WTC11 (cell line): ENCODE measurements around the gene KCNJ14.

Experiments used
- KAT7 ChIP-seq: sonication (generic); formaldehyde crosslinking; IDR thresholded peaks from 2 replicates; pipeline ENCODE4 v1.8.1; 2023; ENCODE audit warnings: missing genetic modification reagents, mild to moderate bottlenecking, borderline replicate concordance
- MLX ChIP-seq: sonication (generic); formaldehyde crosslinking; IDR thresholded peaks from 2 replicates; pipeline ENCODE4 v1.8.1; 2023; ENCODE audit warnings: mild to moderate bottlenecking, missing genetic modification reagents, moderate library complexity
- NR3C1 ChIP-seq: sonication (generic); formaldehyde crosslinking; conservative IDR thresholded peaks from 2 replicates; pipeline ENCODE4 v1.8.1; 2023; ENCODE audit warnings: low read depth, mild to moderate bottlenecking, missing genetic modification reagents
- SMAD3 ChIP-seq: sonication (generic); formaldehyde crosslinking; IDR thresholded peaks from 2 replicates; pipeline ENCODE4 v1.8.0; 2022; ENCODE audit warnings: missing genetic modification reagents, mild to moderate bottlenecking, borderline replicate concordance
- SP1 ChIP-seq: sonication (generic); formaldehyde crosslinking; conservative IDR thresholded peaks from 2 replicates; pipeline ENCODE4 v1.8.1; 2022; ENCODE audit warnings: missing genetic modification reagents
- ZNF263 ChIP-seq: sonication (generic); formaldehyde crosslinking; IDR thresholded peaks from 2 replicates; pipeline ENCODE4 v1.8.1; 2022; ENCODE audit warnings: low read depth, mild to moderate bottlenecking, moderate library complexity, missing genetic modification reagents
- TF ChIP-seq, protein P1 (sequence below): fragments of 200-600 bp; IDR thresholded peaks from 2 replicates; pipeline ENCODE4 v1.8.0; 2022; ENCODE audit warnings: antibody characterized with exemption

DNA sequence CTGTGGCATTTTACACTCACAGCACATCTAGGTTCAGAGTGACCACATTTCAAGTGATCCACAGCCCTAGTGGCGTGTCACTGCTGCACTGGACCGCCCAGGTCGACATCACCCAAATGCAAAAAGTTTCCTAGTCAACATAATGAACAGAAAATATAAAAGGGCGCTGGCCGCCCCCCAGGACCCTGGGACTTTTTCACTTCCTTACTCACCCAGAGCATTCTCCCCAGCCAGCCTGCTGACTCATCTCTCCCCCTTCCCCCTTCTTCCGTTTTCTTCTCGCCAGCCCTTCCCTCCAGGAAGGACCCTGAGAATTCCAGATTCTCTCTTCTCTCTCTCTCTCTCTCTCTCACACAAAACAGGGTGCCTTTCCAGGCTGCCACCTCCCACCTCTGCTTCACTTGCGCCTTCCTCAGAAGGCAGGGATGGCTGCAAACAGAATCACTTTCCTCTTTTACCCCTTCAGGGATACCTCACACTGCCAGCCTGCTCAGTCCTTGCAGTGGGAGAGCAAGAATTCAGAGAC is 30.6 kb upstream of the KCNJ14 start:
- TF ChIP-seq, protein P1, sequence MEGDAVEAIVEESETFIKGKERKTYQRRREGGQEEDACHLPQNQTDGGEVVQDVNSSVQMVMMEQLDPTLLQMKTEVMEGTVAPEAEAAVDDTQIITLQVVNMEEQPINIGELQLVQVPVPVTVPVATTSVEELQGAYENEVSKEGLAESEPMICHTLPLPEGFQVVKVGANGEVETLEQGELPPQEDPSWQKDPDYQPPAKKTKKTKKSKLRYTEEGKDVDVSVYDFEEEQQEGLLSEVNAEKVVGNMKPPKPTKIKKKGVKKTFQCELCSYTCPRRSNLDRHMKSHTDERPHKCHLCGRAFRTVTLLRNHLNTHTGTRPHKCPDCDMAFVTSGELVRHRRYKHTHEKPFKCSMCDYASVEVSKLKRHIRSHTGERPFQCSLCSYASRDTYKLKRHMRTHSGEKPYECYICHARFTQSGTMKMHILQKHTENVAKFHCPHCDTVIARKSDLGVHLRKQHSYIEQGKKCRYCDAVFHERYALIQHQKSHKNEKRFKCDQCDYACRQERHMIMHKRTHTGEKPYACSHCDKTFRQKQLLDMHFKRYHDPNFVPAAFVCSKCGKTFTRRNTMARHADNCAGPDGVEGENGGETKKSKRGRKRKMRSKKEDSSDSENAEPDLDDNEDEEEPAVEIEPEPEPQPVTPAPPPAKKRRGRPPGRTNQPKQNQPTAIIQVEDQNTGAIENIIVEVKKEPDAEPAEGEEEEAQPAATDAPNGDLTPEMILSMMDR = no peak
- TF ChIP-seq KAT7 = no peak
- TF ChIP-seq SP1 (CRISPR knock-in tag) = no peak
- TF ChIP-seq ZNF263 (CRISPR knock-in tag) = no peak
- no peak for TF ChIP-seq MLX (CRISPR knock-in tag)
- TF ChIP-seq NR3C1 (CRISPR knock-in tag) = no peak
- TF ChIP-seq SMAD3 = no peak
